Type B pancreatic cell (in vitro differentiated cells): ENCODE data around the gene ARL9. TPM values are rescaled to one million over a fixed set of nuclear protein-coding genes. Genes with fewer than 3 reads are reported as not detected.

Source experiments
- DNase-seq: peaks from one replicate; pipeline ENCODE4 v3.0.0; 2021; ENCODE audit warnings: mixed read lengths; ENCODE audit not compliant: unreplicated experiment; ENCODE audit errors: extremely low spot score
- H3K27ac Mint-ChIP-seq: 2 replicates; pipeline ENCODE4 v1.8.0; 2021; ENCODE audit warnings: mild to moderate bottlenecking, mixed read lengths
- H3K27me3 Mint-ChIP-seq: 2 replicates; pipeline ENCODE4 v1.8.0; 2021; ENCODE audit warnings: mixed read lengths
- H3K36me3 Mint-ChIP-seq: 2 replicates; pipeline ENCODE4 v1.8.0; 2021; ENCODE audit warnings: mixed read lengths
- H3K4me1 Mint-ChIP-seq: one replicate; pipeline ENCODE4 v1.8.0; 2021; ENCODE audit warnings: mixed read lengths; ENCODE audit not compliant: unreplicated experiment
- H3K4me3 Mint-ChIP-seq: 2 replicates; pipeline ENCODE4 v1.8.0; 2021; ENCODE audit warnings: mild to moderate bottlenecking, mixed read lengths
- H3K9me3 Mint-ChIP-seq: 2 replicates; pipeline ENCODE4 v1.8.0; 2021; ENCODE audit warnings: mixed read lengths
- CTCF ChIP-seq: fragments of 200-600 bp; sonication (generic); conservative IDR thresholded peaks from 2 replicates; pipeline ENCODE4 v1.5.0; 2021; ENCODE audit warnings: antibody characterized with exemption, mild to moderate bottlenecking
- total RNA-seq: library from RNA; stranded (reverse); gene quantifications from 2 replicates; pipeline ENCODE4 v1.2.1, GENCODE V29; 2021; ENCODE audit warnings: low replicate concordance

The ARL9 gene
- total RNA-seq, 1 donor from 2014 or later, result 1.1 TPM

GRCh38 chr4:56469489-56470210 lies 35.9 kb upstream of the ARL9 start:
- Mint-ChIP-seq H3K4me3 (peak overlapping the region; percentile 99), H3K27me3 (no peaks in the 10 kb centered on the region), H3K4me1 (peaks cover 28% of the 10 kb centered on the region), H3K27ac (peak overlapping the region; percentile 100), H3K9me3 (no peaks in the 10 kb centered on the region), H3K36me3 (peaks cover 21% of the 10 kb centered on the region)
- TF ChIP-seq CTCF, result no peak
- DNase-seq, result no peak

DNA sequence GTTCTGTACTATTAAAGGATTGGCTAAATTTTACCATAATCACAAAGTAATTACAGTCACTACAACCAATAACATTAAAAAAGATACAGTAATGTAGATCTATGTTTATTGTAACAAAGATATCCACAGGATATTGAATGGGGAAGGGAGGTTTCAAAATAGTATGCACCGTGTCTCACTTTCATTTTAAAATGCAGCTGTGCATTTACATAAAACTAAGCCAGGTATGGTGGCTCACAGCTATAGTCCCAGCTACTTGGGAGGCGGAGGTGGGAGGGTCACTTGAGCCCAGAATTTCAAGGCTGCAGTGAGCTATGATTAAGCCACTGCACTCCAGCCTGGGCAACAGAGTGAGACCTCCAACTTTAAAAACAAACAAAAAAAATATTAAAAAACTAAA lies 29.7 kb upstream of the ARL9 start:
- Mint-ChIP-seq H3K9me3 (no peaks in the 10 kb centered on the region), H3K36me3 (peaks cover 36% of the 10 kb centered on the region), H3K27me3 (no peaks in the 10 kb centered on the region), H3K4me1 (no peaks in the 10 kb centered on the region), H3K27ac (no peak overlapping the region), H3K4me3 (no peak overlapping the region)
- no peak for DNase-seq
- TF ChIP-seq CTCF, result no peak

GRCh38 chr4:56477192-56477702 lies 28.3 kb upstream of the ARL9 start:
- H3K4me3 Mint-ChIP-seq, result no peak overlapping the region
- no peaks in the 10 kb centered on the region for H3K9me3 Mint-ChIP-seq
- H3K36me3 Mint-ChIP-seq, result peaks cover 31% of the 10 kb centered on the region
- H3K27me3 Mint-ChIP-seq, result no peaks in the 10 kb centered on the region
- no peak overlapping the region for H3K27ac Mint-ChIP-seq
- no peaks in the 10 kb centered on the region for H3K4me1 Mint-ChIP-seq
- no peak for DNase-seq
- TF ChIP-seq CTCF, result no peak

DNA sequence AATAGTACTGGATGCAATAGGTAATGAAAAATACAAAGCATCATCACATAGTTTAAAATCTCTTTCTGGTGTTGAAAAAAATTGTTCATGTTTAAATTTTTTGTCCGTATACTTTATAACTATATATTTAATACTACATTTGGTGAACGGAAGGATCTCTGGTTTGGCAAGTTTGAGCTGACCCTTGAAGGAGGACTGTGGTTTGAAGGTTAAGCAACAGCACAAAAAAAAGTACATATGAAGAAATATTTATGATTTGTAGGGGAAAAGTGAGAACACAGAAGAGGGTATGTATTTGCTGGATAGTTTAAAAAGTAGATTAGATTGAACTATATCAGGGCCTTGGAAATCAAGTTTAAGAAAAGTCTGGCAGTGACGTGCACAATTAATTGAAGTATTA lies 24.9 kb upstream of the ARL9 start:
- H3K4me3 Mint-ChIP-seq, result no peak overlapping the region
- no peak overlapping the region for H3K27ac Mint-ChIP-seq
- no peaks in the 10 kb centered on the region for H3K9me3 Mint-ChIP-seq
- H3K36me3 Mint-ChIP-seq, result peaks cover 31% of the 10 kb centered on the region
- H3K27me3 Mint-ChIP-seq, result no peaks in the 10 kb centered on the region
- DNase-seq, result no peak
- no peak for TF ChIP-seq CTCF
- no peaks in the 10 kb centered on the region for H3K4me1 Mint-ChIP-seq

GRCh38 chr4:56496241-56496640 lies 9.3 kb upstream of the ARL9 start:
- Mint-ChIP-seq H3K36me3 (peaks cover 43% of the 10 kb centered on the region), H3K4me1 (no peaks in the 10 kb centered on the region), H3K4me3 (no peak overlapping the region), H3K9me3 (no peaks in the 10 kb centered on the region), H3K27me3 (no peaks in the 10 kb centered on the region), H3K27ac (no peak overlapping the region)
- TF ChIP-seq CTCF, result no peak
- no peak for DNase-seq
